BE2C (cell line): ENCODE measurements around the gene SLC39A11.
"Not testable (repeated sequence)": the region's sequence is repeated elsewhere in the genome, so short reads cannot be mapped to it uniquely, and the experiment has no call there.

ENCODE experiments used
- DNase-seq: peaks from one replicate; pipeline ENCODE4 v3.0.0-alpha.2; 2020
- H3K27me3 ChIP-seq: fragments of 250-450 bp; sonication (Bioruptor Pico); 2 replicates; pipeline ENCODE4 v1.5.1; 2020; ENCODE audit warnings: mild to moderate bottlenecking
- H3K36me3 ChIP-seq: fragments of 250-450 bp; sonication (Bioruptor Pico); 2 replicates; pipeline ENCODE4 v1.5.1; 2020; ENCODE audit warnings: mild to moderate bottlenecking
- H3K4me1 ChIP-seq: fragments of 250-450 bp; sonication (Bioruptor Pico); 2 replicates; pipeline ENCODE4 v1.5.1; 2020
- H3K4me3 ChIP-seq: 2 replicates; pipeline ENCODE4 v1.5.1; 2011; ENCODE audit warnings: low read depth, low read length
- H3K9me3 ChIP-seq: fragments of 250-450 bp; sonication (Bioruptor Pico); 2 replicates; pipeline ENCODE4 v1.5.1; 2020
- CTCF ChIP-seq: IDR thresholded peaks from 2 replicates; pipeline ENCODE4 v1.5.1; 2012; ENCODE audit warnings: mild to moderate bottlenecking, low read depth, low read length

Gene SLC39A11

GRCh38 chr17:72639711-72640110 lies 452.8 kb downstream of the SLC39A11 start:
- Histone ChIP-seq H3K4me3 (no peak overlapping the region), H3K4me1 (peaks cover 12% of the 10 kb centered on the region), H3K9me3 (peaks cover 3% of the 10 kb centered on the region; the same call in 1 of the 2 replicates), H3K27me3 (no peaks in the 10 kb centered on the region), H3K36me3 (no peaks in the 10 kb centered on the region)
- no peak for DNase-seq
- no peak for TF ChIP-seq CTCF

GRCh38 chr17:72638932-72639331 lies 453.6 kb downstream of the SLC39A11 start:
- peaks cover 14% of the 10 kb centered on the region for H3K4me1 ChIP-seq
- H3K36me3 ChIP-seq, H3K4me3 ChIP-seq, H3K27me3 ChIP-seq, H3K9me3 ChIP-seq, DNase-seq: not testable (repeated sequence)

DNA sequence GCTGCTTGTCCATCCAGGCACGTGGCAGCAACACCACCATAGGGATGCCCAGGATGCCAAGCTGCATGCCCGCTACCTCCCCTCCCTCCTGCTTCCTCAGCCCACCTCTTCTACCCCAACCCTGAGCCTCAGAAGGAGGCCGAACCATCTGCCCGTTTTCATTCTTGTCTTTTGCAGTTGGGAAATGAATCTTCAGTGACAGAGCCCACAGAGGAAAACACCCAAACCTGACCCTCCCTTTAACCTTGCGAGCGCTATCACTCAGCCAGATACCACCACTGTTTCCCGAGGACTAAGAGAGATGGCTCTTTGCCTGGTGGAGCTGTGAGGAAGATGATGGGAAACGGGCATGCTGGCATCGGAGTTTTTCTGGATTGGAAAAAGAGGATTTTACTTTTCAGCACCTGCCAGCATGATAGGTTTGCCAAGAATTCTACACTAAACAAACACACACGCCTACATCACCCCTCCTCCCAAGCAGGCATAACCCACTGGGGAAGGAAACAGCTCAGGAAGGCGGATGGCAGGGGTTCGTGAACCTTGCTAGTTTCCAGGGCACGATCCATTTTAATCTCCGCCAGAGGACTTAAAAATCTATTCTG lies 457.4 kb downstream of the SLC39A11 start:
- H3K4me3 ChIP-seq: no peak overlapping the region
- no peaks in the 10 kb centered on the region for H3K27me3 ChIP-seq
- no peak for DNase-seq
- H3K9me3 ChIP-seq: peaks cover 3% of the 10 kb centered on the region; the same call in 1 of the 2 replicates
- no peak for TF ChIP-seq CTCF
- H3K4me1 ChIP-seq: peaks cover 16% of the 10 kb centered on the region
- H3K36me3 ChIP-seq: no peaks in the 10 kb centered on the region; the same call in 1 of the 2 replicates

GRCh38 chr17:72634621-72635020 lies 457.9 kb downstream of the SLC39A11 start:
- Histone ChIP-seq H3K4me1 (peaks cover 16% of the 10 kb centered on the region), H3K36me3 (no peaks in the 10 kb centered on the region; the same call in 1 of the 2 replicates), H3K4me3 (no peak overlapping the region), H3K27me3 (no peaks in the 10 kb centered on the region), H3K9me3 (peaks cover 3% of the 10 kb centered on the region; the same call in 1 of the 2 replicates)
- DNase-seq: no peak
- no peak for TF ChIP-seq CTCF

DNA sequence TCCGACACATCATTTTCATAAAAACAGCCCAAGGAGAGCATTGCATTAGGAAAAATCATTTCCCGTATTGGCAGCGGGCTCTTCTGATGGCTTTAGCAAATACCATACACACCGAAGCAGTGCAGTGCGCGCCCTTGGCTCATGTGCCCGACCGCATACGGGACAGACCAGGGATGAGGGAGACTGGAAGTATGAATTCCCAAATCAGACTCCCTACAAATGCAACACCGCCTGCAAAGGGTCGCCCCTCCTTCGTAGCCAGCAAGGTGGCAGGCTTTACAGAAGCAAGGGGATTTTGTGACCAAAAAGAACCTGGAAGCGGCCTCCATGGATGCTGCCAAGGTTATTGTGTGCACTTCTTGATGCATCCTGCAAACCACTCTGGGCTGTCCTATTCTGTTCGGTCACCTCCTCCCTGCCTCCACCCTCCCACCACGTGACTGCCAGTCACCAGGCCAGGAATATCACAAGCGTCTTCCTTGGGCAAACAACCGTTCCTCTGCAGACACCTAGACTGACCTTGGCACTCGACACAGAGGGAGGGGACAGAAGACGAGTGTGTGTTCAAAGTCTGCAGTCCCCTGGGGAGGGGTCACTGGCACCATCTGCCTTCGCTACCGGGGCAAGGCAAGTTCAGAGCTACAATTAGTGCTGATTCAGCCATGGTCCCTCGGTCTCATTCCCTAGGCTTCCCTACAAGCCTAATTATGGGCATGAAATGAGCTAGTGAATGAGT lies 460.4 kb downstream of the SLC39A11 start:
- DNase-seq: peak; percentile 69
- H3K27me3 ChIP-seq: no peaks in the 10 kb centered on the region
- no peak for TF ChIP-seq CTCF
- H3K9me3 ChIP-seq: peaks cover 3% of the 10 kb centered on the region; the same call in 1 of the 2 replicates
- H3K4me1 ChIP-seq: peaks cover 16% of the 10 kb centered on the region
- H3K36me3 ChIP-seq: no peaks in the 10 kb centered on the region; the same call in 1 of the 2 replicates
- H3K4me3 ChIP-seq: no peak overlapping the region

- no peaks in the 10 kb centered on the region for H3K27me3 ChIP-seq
- no peak overlapping the region for H3K4me3 ChIP-seq
- no peak for TF ChIP-seq CTCF
- peaks cover 3% of the 10 kb centered on the region; the same call in 1 of the 2 replicates for H3K9me3 ChIP-seq
- H3K4me1 ChIP-seq: peaks cover 16% of the 10 kb centered on the region
- H3K36me3 ChIP-seq: no peaks in the 10 kb centered on the region; the same call in 1 of the 2 replicates
- DNase-seq: no peak
Measured at GRCh38 chr17:72631568-72631948, 460.9 kb downstream of the SLC39A11 start.
